T-helper 2 cell (primary cell): Measurements from ENCODE around the gene TYW1B.
"Not testable (repeated sequence)": the region's sequence is repeated elsewhere in the genome, so short reads cannot be mapped to it uniquely, and the experiment has no call there.

Experiments
- DNase-seq, 5 experiments: peaks; one replicate each; pipeline versions ENCODE4 v3.0.0 to v3.0.0-alpha.2; 2012 to 2022

Gene TYW1B

DNA sequence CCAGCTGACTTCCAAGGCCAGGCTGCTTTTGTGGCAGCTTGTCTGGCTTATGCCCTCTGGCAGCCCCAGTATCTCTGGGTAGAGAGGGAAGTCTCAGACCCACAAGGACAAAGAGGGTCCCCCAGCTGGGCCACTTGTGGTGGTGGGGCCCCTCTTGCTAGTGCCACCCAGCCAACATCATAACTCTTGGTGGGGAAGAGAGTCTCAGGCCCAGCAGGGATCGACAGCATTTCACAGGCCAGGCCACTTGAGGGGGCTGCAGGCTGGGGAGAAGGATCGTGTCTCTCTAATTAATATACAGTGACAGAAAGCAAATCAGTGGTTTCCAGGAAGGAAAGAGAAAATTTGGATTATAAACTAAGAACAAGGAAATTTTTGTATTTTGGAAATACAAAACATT is 76.0 kb downstream of the TYW1B start:
- DNase-seq: no peak

- no peak for DNase-seq
These were observed 76.6 kb downstream of the TYW1B start for GRCh38 chr7:72751378-72751777.

DNA sequence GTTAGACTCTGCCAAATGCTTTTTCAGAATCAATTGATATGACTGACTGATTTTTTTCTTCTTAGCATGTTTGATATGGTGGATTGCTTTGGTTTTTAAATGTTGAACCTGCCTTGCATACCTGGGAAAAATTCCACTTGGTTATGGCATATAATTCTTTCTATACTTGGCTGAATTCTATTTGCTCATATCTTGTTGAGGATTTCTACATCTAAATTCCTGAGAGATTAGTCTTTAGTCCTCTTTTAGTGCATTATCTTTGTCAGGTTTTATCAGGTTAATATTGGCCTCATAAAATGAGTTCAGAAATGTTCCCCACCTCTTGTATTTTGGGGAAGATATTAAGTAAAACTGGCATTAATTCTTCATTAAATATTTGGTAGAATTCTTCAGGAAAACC is 79.4 kb downstream of the TYW1B start:
- DNase-seq: not testable (repeated sequence)

DNA sequence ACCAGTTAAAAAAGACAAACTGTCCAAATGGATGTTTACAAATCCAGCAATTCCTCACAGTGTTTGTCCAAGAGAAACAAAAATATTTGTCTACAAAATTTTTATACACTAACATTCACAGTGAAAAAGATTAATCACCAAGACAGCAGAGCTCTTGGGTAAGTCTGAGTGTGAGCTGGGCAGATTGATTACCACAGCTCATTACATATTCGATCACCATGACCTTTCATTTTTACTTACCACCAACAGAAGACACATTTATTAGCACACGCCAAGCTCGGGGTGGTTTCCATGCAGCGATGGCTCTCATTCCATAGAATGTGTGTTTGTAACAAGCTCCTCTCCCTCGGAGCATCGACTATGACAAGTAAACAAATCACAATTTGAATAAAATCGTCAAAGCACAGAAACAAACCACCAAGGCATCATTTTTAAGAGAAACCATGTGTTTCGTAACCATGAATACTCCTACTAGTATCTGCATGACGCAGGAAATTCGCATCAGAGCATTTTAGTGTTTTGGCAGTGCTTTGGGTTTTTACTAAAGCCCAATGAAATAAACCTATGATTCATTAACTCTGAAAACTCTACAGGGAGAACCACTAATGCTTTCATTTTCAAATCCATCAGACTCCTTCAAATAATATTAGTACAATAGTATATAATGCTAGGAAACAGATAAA is 83.6 kb downstream of the TYW1B start:
- not testable (repeated sequence) for DNase-seq

- DNase-seq: not testable (repeated sequence)
These were observed 84.2 kb downstream of the TYW1B start for GRCh38 chr7:72743801-72744200.

DNA sequence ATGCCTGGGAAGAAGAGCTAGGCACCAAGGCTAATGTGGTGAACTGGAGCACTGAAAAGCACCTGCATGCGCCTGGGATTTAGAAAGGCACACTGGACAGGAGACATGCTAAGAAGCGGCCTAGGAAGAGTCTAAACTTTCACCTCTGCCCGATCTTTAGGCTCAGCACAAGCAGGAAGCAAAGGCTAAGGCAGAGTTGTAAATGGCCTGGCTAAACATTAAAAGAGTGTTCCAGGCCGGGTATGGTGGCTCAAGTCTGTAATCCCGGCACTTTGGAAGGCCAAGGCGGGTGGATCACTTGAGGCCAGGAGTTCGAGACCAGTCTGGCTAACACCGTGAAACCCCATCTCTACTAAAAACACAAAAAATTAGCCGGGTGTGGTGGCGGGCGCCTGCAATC is 88.3 kb downstream of the TYW1B start:
- not testable (repeated sequence) for DNase-seq

DNA sequence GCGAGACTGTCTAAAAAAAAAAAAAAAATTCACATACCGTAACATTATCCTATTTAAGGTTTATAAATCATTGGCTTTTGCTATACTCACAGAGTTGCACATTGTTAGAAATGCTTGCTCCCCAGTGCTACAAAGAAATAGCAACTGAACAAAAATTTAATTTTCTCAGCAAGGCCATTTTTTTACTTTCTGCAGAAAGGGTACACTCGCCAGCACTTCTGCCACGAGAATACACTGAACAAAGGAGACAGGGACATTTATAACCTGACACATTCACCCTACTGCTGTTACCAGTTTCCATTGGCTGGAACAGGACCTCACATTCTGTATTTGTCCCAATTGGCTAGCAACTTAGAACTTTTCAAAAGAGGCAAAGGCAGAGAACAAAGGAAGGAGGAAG is 92.1 kb downstream of the TYW1B start:
- DNase-seq: not testable (repeated sequence)

GRCh38 chr7:72730815-72731214 is 97.2 kb downstream of the TYW1B start:
- not testable (repeated sequence) for DNase-seq

GRCh38 chr7:72730384-72730783 is 97.6 kb downstream of the TYW1B start:
- not testable (repeated sequence) for DNase-seq

DNA sequence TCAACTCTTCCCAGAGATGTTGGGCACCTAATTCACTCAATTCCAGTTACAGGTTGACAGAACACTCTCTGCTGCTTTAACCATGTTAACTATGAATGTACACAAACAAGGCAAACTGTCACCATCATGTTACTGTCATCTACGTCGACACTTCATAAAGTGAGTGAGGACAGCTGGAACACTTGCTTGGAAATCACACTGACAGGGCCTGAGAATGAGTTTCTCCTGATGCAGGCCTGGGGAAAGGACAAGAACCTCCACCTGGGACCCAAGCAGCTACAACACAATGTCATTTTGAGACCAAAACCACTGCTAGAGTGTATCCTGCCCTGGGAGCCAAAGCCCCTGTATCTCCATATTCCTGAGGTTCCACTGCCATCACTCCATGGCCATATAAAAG is 98.9 kb downstream of the TYW1B start:
- DNase-seq: not testable (repeated sequence)

GRCh38 chr7:72722694-72723093 is 105.3 kb downstream of the TYW1B start:
- not testable (repeated sequence) for DNase-seq

- not testable (repeated sequence) for DNase-seq
These were observed 107.1 kb downstream of the TYW1B start for GRCh38 chr7:72720890-72721289.

DNA sequence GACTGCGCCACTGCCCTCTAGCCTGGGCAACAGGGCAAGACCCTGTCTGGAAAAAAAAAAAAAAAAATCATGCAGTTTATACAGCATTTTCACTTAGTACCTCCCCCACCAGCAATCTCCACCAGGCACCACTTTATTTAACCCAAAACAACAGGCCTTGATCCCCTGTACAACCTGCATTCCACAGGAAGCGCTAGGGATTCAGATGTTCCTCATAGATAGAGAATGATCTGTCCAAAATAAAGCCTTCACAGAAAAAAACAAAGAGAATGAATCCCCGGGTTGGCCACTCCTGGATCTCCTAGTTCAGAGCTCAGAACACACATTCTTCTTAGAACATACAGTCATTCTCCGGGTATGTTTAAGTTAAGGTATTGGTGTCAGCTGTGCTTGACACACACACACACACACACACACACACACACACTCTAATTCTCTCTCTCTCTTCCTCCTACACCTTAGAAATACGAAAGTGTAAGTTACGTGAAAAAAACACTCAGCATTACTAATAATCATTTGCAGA is 110.7 kb downstream of the TYW1B start:
- not testable (repeated sequence) for DNase-seq

DNA sequence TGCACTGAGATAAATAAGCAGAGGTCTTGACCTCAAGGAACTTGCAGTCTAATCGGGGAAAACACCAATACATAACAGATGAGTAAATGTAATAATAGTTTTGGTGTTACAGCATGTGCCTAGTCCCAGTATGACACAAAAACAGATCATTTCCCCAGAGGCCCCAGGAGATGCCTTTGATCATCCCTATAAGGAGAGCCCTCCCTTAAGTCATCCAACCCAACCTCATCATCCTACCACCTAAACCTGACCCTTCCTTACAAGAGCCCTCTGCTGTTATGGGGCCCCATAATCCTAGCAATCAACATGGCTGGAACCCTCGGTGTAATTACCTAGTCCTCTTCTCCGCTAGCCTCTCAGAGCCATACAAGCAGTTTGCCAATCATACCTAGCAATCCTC is 116.1 kb downstream of the TYW1B start:
- not testable (repeated sequence) for DNase-seq

DNA sequence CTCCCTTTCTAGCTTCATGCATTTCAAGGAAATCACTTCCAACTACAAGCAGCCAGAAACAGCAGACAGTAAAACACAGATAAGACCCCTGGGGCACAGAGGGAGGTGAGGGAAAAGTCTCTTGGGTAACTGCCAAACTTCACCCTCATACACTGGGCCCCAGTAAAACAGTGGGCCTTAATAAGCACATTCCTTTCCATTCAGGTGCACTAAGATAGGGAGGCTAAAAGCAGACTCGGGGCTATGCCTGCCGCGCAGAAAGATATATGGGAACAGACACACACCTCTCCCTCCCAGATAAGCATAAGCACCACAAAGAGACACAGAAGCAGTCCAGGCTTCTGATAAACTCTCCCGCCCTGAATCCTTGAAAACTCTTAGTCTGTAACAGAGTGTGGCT is 117.0 kb downstream of the TYW1B start:
- no peak for DNase-seq

- DNase-seq: no peak
These were observed 118.1 kb downstream of the TYW1B start for GRCh38 chr7:72709909-72710308.

DNA sequence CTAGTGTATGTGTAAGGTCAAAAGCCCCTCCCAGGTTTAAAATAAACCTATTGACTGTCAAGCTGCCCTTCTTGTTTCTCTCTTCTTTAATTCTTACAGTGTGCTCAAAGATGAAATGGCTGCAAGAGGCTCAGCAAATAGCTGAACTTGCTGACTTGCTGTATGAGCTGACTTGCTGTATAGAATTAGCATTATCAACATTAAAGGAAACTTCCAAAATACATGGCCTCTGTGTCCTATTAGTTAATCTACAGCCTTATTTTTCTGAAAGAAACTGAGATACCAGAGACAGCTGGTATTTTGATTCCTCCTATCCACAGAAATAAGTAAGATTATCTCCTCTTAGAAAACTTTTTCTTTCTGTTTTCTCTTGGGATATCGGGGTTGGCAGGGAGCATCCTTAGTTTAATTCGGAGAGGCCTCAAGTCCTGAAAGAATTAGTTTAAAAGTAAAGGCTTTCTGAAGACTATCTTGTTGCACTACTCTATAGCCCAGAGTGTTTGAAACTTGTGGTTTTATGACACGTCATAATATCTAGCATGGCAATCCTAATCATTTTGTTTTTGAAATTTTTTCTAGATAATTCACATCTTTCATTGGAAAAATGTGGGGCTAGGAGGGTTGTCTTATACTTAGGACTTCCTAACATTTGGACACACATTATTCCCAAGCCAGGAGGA is 119.5 kb downstream of the TYW1B start:
- DNase-seq: not testable (repeated sequence)

DNA sequence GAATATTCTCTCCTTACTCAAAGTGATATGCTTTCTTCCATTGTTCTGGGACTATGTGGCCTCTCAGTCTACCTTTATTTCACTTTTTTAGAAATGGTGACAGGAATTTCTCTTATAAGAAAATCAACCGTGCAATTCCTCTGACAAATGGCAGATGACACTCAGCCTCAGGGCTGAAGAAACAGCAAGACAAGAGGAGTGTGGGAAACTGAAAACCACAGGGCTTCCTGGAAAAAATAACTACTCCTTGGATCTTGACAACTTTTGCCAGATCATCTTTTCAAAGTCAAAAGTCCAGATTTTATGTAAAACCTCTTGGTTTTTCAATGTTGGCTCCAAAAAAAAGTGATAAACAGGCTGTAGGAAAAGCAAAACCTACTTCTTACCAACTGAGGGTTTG is 121.5 kb downstream of the TYW1B start:
- DNase-seq: no peak

DNA sequence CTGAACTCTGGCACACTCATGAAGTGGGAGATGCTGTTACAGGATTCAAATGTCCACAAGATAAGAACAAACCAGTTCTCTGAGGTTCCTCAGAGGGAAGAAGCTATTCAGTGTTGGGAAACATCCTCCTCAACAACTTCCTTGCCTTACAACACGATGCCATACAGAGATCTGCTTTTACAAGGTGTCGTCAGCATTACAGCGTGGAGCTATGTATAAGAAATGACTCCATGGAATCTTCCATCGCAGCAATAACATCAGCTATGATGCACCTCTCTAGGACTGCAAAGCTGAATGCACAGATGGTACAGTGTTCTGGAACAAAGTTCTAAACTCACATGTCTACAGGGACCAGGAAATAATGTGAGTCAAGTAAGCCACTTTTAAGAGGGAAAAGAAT is 122.3 kb downstream of the TYW1B start:
- DNase-seq: not testable (repeated sequence)

GRCh38 chr7:72704894-72705293 is 123.1 kb downstream of the TYW1B start:
- no peak for DNase-seq

DNA sequence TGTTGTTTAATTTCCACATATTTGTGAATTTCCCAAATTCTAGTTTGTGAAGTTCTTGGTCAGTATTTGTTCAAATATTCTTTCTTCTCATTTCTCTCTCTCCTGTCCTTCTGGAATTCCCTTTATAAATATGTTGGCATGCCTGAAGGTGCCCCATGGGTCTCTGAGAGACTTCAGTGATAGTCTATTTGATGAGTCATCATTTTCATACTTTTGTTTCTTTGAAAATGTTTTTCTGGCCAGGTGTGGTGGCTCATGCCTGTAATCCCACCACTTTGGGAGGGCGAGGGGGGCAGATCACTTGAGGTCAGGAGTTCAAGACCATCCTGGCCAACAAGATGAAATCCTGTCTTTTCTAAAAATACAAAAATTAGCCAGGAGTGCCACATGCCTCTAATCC is 127.5 kb downstream of the TYW1B start:
- DNase-seq: not testable (repeated sequence)

GRCh38 chr7:72697066-72697465 is 130.9 kb downstream of the TYW1B start:
- not testable (repeated sequence) for DNase-seq

DNA sequence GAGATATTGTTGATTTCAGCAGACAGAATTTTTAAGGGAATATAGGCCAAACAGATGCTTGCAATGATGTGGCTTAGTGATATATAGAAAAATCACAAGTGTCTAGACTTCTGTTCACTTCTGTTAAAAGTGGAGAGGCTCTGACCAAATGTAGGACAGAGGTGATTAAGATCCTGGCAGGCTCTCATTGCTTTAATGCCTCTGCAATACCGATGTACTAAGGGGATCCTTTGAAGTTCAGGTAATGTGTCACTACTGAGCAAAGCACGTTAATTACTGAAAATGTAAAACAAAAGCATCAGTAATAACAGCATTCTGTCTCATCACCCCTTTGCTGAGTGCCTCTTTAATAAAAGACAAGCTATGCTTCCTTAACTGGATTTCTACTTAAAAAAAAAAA is 131.4 kb downstream of the TYW1B start:
- not testable (repeated sequence) for DNase-seq

DNA sequence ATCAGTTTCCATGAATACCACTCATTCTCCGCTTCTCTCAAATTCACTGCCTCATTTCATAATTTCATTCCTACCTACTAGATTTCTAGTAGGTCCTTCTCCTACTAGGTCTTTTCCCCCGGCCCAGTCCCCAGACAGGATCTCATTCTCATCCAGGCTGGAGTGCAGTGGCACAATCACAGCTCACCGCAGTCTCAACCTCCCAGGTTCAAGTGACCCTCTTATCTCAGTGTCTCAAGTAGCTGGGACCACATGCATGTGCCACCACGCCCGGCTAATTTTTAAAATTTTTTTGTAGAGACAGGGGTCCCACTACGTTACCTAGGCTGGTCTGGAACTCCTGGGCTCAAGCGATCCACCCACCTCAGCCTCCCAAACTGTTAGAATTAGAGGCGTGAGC is 132.5 kb downstream of the TYW1B start:
- not testable (repeated sequence) for DNase-seq
